ENCODE results near the gene TIPIN.
"Not testable (repeated sequence)": the region's sequence is repeated elsewhere in the genome, so short reads cannot be mapped to it uniquely, and the experiment has no call there.

The TIPIN gene

DNA sequence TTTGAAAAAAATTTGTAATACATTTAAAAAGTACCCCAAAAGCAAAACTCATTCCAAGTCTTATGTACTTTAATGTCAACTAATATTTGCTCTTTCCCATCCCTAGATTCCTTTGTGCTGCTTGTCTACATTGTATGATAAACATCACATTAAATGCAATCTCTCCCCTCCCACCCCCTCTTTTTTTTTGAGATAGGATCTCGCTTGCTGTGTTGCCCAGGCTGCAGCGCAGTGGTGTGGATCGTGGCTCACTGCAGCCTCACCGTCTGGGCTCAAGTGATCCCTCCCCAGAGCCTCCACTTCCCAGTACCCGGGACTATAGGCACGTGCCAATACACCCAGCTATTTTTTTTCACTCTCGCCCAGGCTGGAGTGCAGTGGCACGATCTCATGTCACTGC is 42.8 kb upstream of the TIPIN start:
- Histone ChIP-seq H3K4me1 (peaks cover 57% of the 10 kb centered on the region), H3K27ac (no peak overlapping the region), H3K4me2 (peak overlapping the region; percentile 86; the same call in 1 of the 2 replicates)

DNA sequence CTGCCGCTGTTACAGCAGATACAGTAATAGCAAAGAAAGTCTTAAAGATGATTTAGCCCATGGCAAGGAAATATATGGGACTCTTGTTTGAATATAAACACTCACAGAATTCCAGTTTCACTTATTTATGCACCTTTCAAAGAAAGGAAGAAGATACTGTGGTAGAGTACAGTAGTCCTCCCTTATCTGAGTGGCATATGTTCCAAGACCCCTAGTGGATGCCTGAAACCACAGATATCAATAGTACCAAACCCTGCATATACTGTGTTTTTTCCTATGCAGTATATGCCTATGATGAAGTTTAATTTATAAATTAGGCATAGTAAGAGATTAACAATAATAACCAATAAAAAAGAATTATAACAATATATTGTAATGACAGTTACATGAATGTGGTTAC is 38.4 kb upstream of the TIPIN start:
- Histone ChIP-seq H3K36me3 (peaks cover 45% of the 10 kb centered on the region), H3K9me3 (no peaks in the 10 kb centered on the region), H3K4me2 (no peak overlapping the region), H3K27ac (no peak overlapping the region), H3K4me3 (no peak overlapping the region), H3K9ac (no peak overlapping the region), H4K20me1 (peaks cover 63% of the 10 kb centered on the region), H3K4me1 (peaks cover 36% of the 10 kb centered on the region), H3K27me3 (no peaks in the 10 kb centered on the region)
- TF ChIP-seq Cebpa-rat (IDR thresholded peaks at IDR 0.05) = no peak

More for the DNA sequence above, 42.8 kb upstream of the TIPIN start:
- Histone ChIP-seq H4K20me1 (peaks cover 39% of the 10 kb centered on the region; the same call in 1 of the 2 replicates), H3K27me3 (no peaks in the 10 kb centered on the region), H3K9ac (no peak overlapping the region), H3K4me3 (no peak overlapping the region), H3K36me3 (peaks cover 32% of the 10 kb centered on the region), H3K9me3 (no peaks in the 10 kb centered on the region)
- no peak for TF ChIP-seq Cebpa-rat (IDR thresholded peaks at IDR 0.05)

DNA sequence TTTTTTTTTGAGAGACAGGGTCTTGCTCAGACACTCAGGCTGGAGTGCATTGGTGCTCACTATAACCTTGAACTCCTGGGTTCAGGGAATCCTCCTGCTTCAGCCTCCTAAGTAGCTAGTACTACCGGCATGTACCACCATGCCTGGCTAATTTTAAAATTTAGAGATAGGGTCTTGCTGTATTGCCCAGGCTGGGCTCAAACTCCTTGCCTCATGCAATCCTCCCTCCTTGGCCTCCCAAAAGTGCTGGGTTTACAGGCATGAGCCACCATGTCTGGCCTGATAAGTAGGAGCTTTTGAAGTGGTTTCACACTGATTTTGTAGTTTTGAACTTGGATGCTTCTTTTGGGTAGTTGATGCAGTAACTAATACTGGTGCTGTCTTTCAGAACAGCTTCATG is 38.0 kb upstream of the TIPIN start:
- Histone ChIP-seq H3K4me1 (peaks cover 36% of the 10 kb centered on the region), H3K27ac (no peak overlapping the region), H3K9ac (no peak overlapping the region), H3K9me3 (no peaks in the 10 kb centered on the region), H3K4me3 (no peak overlapping the region), H4K20me1 (peaks cover 63% of the 10 kb centered on the region), H3K27me3 (no peaks in the 10 kb centered on the region), H3K36me3 (peaks cover 45% of the 10 kb centered on the region), H3K4me2 (no peak overlapping the region)
- TF ChIP-seq Cebpa-rat (IDR thresholded peaks at IDR 0.05) = no peak

DNA sequence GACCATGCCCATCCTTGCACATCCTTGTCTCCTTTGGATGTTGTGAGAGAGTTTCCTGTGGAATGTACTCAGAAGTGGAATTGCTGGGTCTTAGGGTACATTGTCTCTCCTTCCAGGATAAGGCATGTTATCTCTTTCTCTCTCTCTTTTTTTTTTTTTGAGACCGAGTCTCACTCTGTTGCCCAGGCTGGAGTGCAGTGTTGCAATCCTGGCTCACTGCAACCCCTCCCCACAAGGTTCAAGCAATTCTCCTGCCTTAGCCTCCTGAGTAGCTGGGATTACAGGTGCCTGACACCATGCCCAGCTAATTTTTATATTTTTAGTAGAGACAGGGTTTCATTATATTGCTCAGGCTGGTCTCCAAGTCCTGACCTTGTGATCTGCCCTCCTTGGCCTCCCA is 36.6 kb upstream of the TIPIN start:
- H3K27ac ChIP-seq, H3K4me3 ChIP-seq, H3K4me2 ChIP-seq, H3K27me3 ChIP-seq, H3K9ac ChIP-seq, H3K9me3 ChIP-seq: not testable (repeated sequence)
- Histone ChIP-seq H3K4me1 (peaks cover 47% of the 10 kb centered on the region), H4K20me1 (peaks cover 75% of the 10 kb centered on the region), H3K36me3 (peaks cover 42% of the 10 kb centered on the region)

DNA sequence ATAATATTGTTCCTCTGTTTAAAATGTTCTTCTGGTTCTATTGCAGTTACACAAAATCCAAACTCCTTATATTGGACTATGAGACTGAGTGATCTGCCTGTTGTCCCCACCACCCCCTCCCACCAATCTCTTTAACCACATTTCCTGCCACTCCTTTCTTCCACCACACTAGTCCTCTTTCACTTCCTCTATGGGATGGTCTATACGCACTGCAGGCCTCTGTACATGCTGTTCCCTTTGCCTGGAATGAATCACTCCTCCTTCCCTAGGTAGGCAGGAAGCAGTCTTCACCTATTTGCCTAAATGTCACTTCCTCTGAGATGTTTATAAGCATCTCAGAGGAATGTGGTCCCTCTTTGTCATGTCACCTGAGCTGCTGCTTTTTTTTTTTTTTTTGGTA is 34.2 kb upstream of the TIPIN start:
- H3K4me1 ChIP-seq = peaks cover 57% of the 10 kb centered on the region
- no peak overlapping the region for H3K4me3 ChIP-seq
- no peak overlapping the region for H3K9ac ChIP-seq
- H3K9me3 ChIP-seq = no peaks in the 10 kb centered on the region
- H3K36me3 ChIP-seq = peaks cover 22% of the 10 kb centered on the region
- H4K20me1 ChIP-seq = peaks cover 84% of the 10 kb centered on the region
- TF ChIP-seq Cebpa-rat (IDR thresholded peaks at IDR 0.05) = no peak
- H3K27ac ChIP-seq = no peak overlapping the region
- no peaks in the 10 kb centered on the region for H3K27me3 ChIP-seq
- H3K4me2 ChIP-seq = peak overlapping the region; percentile 95

DNA sequence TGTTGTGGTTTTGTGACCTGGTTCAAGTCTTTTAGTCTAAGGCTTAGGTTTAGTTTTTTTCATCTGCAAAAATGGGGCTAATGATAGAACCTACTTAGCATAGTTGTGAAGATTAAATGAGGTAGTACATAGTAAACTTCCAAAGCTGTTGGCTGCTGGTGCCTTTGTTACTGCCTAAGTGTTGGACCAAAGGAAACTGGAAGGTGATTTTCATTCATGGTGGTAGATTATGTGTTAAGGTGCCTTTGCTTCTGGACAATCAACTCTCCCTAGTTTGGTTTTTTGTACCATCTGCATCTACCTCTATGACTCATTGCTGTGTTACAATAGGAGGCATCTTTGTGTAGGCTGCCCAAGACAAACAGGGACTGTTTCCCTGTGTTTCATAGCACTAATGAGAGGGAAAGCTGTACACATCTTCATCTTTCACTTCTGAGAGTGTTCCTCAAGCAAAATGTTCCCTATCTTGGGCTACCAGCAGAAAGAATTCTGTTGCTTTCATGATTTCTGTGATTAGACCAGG is 33.4 kb upstream of the TIPIN start:
- Histone ChIP-seq H3K27ac (no peak overlapping the region), H3K4me3 (no peak overlapping the region), H3K9me3 (no peaks in the 10 kb centered on the region), H3K4me1 (peaks cover 59% of the 10 kb centered on the region), H3K9ac (no peak overlapping the region), H3K27me3 (no peaks in the 10 kb centered on the region), H3K4me2 (peak overlapping the region; percentile 95), H3K36me3 (peaks cover 17% of the 10 kb centered on the region), H4K20me1 (peaks cover 76% of the 10 kb centered on the region)
- no peak for TF ChIP-seq Cebpa-rat (IDR thresholded peaks at IDR 0.05)

DNA sequence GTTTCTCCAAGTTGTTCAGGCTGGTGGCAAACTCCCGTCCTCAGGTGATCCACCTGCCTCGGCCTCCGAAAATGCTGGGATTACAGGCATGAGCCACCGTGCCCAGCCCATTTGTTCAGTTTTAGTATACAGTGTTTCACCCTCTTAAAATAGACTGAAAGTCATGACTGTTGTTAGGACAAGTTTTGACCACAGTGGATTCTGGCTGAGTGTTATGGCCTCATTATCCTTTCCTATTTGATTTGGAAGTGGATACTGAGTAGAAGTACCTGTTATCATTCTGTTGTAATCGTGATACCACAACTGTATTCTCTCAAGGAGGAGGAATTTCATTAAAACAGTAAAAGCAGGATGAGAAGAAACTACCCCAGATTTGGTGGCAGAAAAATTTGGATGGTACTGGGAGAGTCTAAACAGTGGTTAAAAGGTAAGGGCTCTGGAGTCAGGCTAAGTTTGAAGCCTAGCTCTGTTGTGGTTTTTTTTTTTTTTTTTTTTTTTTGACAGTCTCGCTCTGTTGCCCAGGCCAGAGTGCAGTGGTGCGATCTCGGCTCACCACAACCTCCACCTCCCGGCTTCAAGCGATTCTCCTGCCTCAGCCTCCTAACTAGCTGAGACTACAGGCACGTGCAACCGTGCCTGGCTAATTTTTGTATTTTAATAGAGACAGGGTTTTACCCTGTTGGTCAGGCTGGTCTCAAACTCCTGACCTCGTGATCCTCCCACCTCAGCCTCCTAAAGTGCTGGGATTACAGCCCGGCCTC is 32.8 kb upstream of the TIPIN start:
- peaks cover 14% of the 10 kb centered on the region for H3K36me3 ChIP-seq
- H3K9me3 ChIP-seq = no peaks in the 10 kb centered on the region
- peak overlapping the region; percentile 95 for H3K4me2 ChIP-seq
- H3K4me1 ChIP-seq = peaks cover 54% of the 10 kb centered on the region
- H4K20me1 ChIP-seq = peaks cover 70% of the 10 kb centered on the region
- H3K27ac ChIP-seq = no peak overlapping the region
- H3K9ac ChIP-seq = no peak overlapping the region
- no peak for TF ChIP-seq Cebpa-rat (IDR thresholded peaks at IDR 0.05)
- H3K27me3 ChIP-seq = no peaks in the 10 kb centered on the region
- no peak overlapping the region for H3K4me3 ChIP-seq

DNA sequence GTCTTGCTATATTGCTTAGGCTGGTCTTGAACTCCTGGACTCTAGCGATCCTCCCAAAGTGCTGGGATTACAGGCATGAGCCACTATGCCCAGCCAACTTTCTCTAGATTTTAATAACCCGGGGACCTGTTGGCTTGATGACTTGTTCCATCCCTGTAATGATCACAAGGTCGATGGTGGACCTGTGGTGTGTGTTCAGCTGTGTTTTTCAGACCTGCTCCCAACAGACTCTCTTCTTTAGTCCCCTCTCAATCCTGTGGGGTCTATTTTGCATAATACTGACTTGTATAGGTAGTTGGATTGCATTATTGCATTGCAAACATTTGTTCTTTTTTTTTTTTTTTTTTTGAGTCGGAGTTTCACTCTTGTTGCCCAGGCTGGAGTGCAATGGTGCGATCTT is 32.1 kb upstream of the TIPIN start:
- no peaks in the 10 kb centered on the region for H3K9me3 ChIP-seq
- H3K27ac ChIP-seq = no peak overlapping the region
- H3K4me3 ChIP-seq = peak overlapping the region; percentile 91; the same call in 1 of the 2 replicates
- peaks cover 63% of the 10 kb centered on the region for H4K20me1 ChIP-seq
- H3K36me3 ChIP-seq = peaks cover 8% of the 10 kb centered on the region
- H3K4me2 ChIP-seq = peak overlapping the region; percentile 95
- TF ChIP-seq Cebpa-rat (IDR thresholded peaks at IDR 0.05) = no peak
- peak overlapping the region; percentile 84 for H3K9ac ChIP-seq
- H3K4me1 ChIP-seq = peaks cover 54% of the 10 kb centered on the region
- H3K27me3 ChIP-seq = no peaks in the 10 kb centered on the region

DNA sequence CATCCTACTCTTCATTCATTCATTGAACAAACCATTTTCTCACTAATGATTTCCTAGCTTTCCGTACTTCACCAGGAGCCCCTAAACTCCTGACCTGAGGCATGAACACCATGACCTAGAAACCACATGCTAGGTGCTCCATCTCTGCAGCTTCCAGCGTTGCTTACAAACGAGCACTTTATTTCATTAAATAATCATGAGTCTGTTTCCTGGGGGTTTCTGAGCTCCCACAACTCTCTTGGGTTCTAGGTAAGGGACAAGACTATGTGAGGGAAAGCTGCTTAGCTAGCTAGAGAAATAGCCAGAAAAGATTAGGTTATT is 31.5 kb upstream of the TIPIN start:
- Histone ChIP-seq H3K36me3 (peaks cover 2% of the 10 kb centered on the region), H3K4me2 (peak overlapping the region; percentile 95), H4K20me1 (peaks cover 57% of the 10 kb centered on the region), H3K4me3 (peak overlapping the region; percentile 91), H3K27ac (0 out of 2 replicates have a peak overlapping the region, but pooled peaks have one; percentile 85), H3K4me1 (peaks cover 54% of the 10 kb centered on the region), H3K9ac (peak overlapping the region; percentile 84), H3K27me3 (no peaks in the 10 kb centered on the region), H3K9me3 (no peaks in the 10 kb centered on the region)
- TF ChIP-seq Cebpa-rat (IDR thresholded peaks at IDR 0.05) = no peak

DNA sequence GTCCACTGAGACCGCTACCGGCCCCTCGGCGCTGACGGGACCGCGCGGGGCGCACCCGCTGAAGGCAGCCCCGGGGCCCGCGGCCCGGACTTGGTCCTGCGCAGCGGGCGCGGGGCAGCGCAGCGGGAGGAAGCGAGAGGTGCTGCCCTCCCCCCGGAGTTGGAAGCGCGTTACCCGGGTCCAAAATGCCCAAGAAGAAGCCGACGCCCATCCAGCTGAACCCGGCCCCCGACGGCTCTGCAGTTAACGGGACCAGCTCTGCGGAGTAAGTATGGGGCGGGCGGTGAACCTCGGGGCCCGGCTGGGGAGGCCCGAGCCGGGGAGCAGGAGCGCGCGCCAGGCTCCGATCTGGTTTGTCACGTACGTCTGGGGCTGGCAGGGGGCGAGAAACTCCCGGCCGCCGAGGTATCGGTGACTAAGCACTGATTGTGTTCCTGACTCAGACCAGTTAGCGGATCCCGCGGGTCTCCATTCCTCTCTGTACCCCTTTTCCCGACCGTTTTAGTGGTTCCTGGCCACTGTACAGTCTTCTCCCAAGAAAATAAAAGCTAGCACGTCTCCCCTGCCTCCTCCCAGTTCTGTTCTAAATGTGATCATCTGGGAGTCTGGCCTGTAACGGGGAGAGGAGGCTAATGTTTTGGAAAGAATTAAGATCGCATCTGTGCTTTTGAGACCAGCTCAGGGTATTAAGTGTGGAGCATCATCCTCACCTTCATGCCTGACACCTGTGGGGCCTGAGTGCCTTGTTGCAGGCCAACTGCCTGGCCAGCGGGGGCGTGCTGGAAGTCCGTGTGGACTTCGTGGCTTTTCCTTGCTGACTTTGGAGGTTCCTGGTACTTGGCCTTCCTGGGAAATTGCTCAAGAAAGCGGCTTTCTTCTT is 30.9 kb upstream of the TIPIN start:
- Histone ChIP-seq H3K36me3 (no peaks in the 10 kb centered on the region), H3K9me3 (no peaks in the 10 kb centered on the region), H4K20me1 (peaks cover 51% of the 10 kb centered on the region), H3K27ac (peak overlapping the region; percentile 85), H3K4me2 (peak overlapping the region; percentile 95), H3K4me3 (peak overlapping the region; percentile 91), H3K27me3 (no peaks in the 10 kb centered on the region), H3K9ac (peak overlapping the region; percentile 84), H3K4me1 (peaks cover 54% of the 10 kb centered on the region)
- no peak for TF ChIP-seq Cebpa-rat (IDR thresholded peaks at IDR 0.05)
